CD14-positive monocyte (primary cell): ENCODE data around the gene CHML. TPM values are rescaled to one million over a fixed set of nuclear protein-coding genes. Genes with fewer than 3 reads are reported as not detected.

ENCODE experiments used
- DNase-seq, 3 donors: peaks; one replicate each; pipeline ENCODE4 v3.0.0-alpha.2; 2011 to 2022
- H2AFZ ChIP-seq: 2 replicates; pipeline ENCODE4 v1.6.0; 2012; ENCODE audit warnings: mild to moderate bottlenecking, low read depth, low read length, inconsistent platforms; ENCODE audit not compliant: insufficient read depth, poor library complexity, severe bottlenecking
- H3K27ac ChIP-seq, 2 donors: 1 replicate in 1 of 2; 2 replicates in 1 of 2; pipeline ENCODE4 v1.5.1; 2012 to 2013; ENCODE audit warnings: low read length in 2 of 2, control low read depth in 1 of 2, inconsistent platforms in 1 of 2, low read depth in 1 of 2, mild to moderate bottlenecking in 1 of 2
- H3K27me3 ChIP-seq, 2 donors: one replicate each; pipeline versions ENCODE4 v1.6.0 to v1.6.1; 2011 to 2013; ENCODE audit warnings: low read length in 2 of 2; ENCODE audit not compliant: control insufficient read depth in 2 of 2, insufficient read depth in 2 of 2
- H3K36me3 ChIP-seq, 2 donors: replicated peaks in 1 of 2; 1 replicate in 1 of 2; 2 replicates in 1 of 2; pipeline versions ENCODE4 v1.5.1 to v1.6.1; 2012 to 2013; ENCODE audit warnings: low read length in 2 of 2, control low read depth in 1 of 2, inconsistent platforms in 1 of 2, mild to moderate bottlenecking in 1 of 2; ENCODE audit not compliant: insufficient read depth in 2 of 2, control insufficient read depth in 1 of 2
- H3K4me1 ChIP-seq, 2 donors: 1 replicate in 1 of 2; 2 replicates in 1 of 2; pipeline versions ENCODE4 v1.5.1 to v1.6.1; 2012 to 2013; ENCODE audit warnings: low read length in 2 of 2, control low read depth in 1 of 2, inconsistent platforms in 1 of 2, mild to moderate bottlenecking in 1 of 2, moderate library complexity in 1 of 2; ENCODE audit not compliant: insufficient read depth in 2 of 2, control insufficient read depth in 1 of 2
- H3K4me2 ChIP-seq: replicated peaks from 2 replicates; pipeline ENCODE3; 2012; ENCODE audit warnings: low read length, moderate library complexity, mild to moderate bottlenecking; ENCODE audit not compliant: poor library complexity, severe bottlenecking; ENCODE audit errors: extremely low read depth
- H3K4me3 ChIP-seq, 3 experiments: fragments of 200-600 bp in 1 of 3; sonication (generic) in 1 of 3; replicated peaks in 1 of 3; 1 replicate in 2 of 3; 2 replicates in 1 of 3; pipeline ENCODE4 v1.5.1; 2011 to 2013; ENCODE audit warnings: low read length in 3 of 3, mild to moderate bottlenecking in 3 of 3, control low read depth in 2 of 3, low read depth in 2 of 3, inconsistent platforms in 1 of 3, moderate library complexity in 1 of 3
- H3K79me2 ChIP-seq: 2 replicates; pipeline ENCODE4 v1.6.0; 2012; ENCODE audit warnings: mild to moderate bottlenecking, control low read depth, inconsistent platforms, low read length, moderate library complexity; ENCODE audit not compliant: insufficient read depth
- H3K9ac ChIP-seq: 2 replicates; pipeline ENCODE4 v1.6.0; 2017; ENCODE audit warnings: low read length, mild to moderate bottlenecking; ENCODE audit not compliant: insufficient read depth, poor library complexity, severe bottlenecking
- H3K9me3 ChIP-seq, 2 donors: replicated peaks in 1 of 2; 1 replicate in 1 of 2; 2 replicates in 1 of 2; pipeline versions ENCODE4 v1.5.1 to v1.6.1; 2012 to 2013; ENCODE audit warnings: low read length in 2 of 2, control low read depth in 1 of 2; ENCODE audit not compliant: control insufficient read depth in 1 of 2, insufficient read depth in 1 of 2
- H4K20me1 ChIP-seq: 2 replicates; pipeline ENCODE4 v1.6.0; 2012; ENCODE audit warnings: mild to moderate bottlenecking, low read length, control low read depth, moderate library complexity; ENCODE audit not compliant: insufficient read depth
- H3K27ac Mint-ChIP-seq, 7 donors: one replicate each; pipeline ENCODE4 v1.8.0; 2020; ENCODE audit warnings: mild to moderate bottlenecking in 7 of 7, mixed read lengths in 7 of 7, moderate library complexity in 6 of 7, inconsistent platforms in 2 of 7
- H3K27me3 Mint-ChIP-seq, 3 donors: one replicate each; pipeline ENCODE4 v1.8.0; 2021 to 2022; ENCODE audit warnings: low read depth in 3 of 3, mild to moderate bottlenecking in 3 of 3, mixed read lengths in 3 of 3, moderate library complexity in 3 of 3, inconsistent platforms in 1 of 3
- H3K36me3 Mint-ChIP-seq, 2 donors: one replicate each; pipeline ENCODE4 v1.8.0; 2020; ENCODE audit warnings: mixed read lengths in 2 of 2, inconsistent platforms in 1 of 2, mild to moderate bottlenecking in 1 of 2
- H3K4me1 Mint-ChIP-seq: one replicate; pipeline ENCODE4 v1.8.0; 2020; ENCODE audit warnings: mild to moderate bottlenecking, mixed read lengths
- H3K4me3 Mint-ChIP-seq, 2 donors: one replicate each; pipeline ENCODE4 v1.8.0; 2020; ENCODE audit warnings: mild to moderate bottlenecking in 2 of 2, mixed read lengths in 2 of 2, moderate library complexity in 1 of 2
- H3K9me3 Mint-ChIP-seq, 7 donors: one replicate each; pipeline ENCODE4 v1.8.0; 2020 to 2022; ENCODE audit warnings: mixed read lengths in 7 of 7, mild to moderate bottlenecking in 6 of 7, moderate library complexity in 6 of 7, inconsistent platforms in 2 of 7
- CTCF ChIP-seq: fragments of 200-600 bp; IDR thresholded peaks from one replicate; pipeline ENCODE4 v1.8.0; 2022; ENCODE audit warnings: antibody characterized with exemption, mild to moderate bottlenecking
- WGBS: methylation state at CpG from one replicate; pipeline ENCODE4 v1.1.5; 2013; ENCODE audit warnings: missing lambda C conversion rate; ENCODE audit not compliant: insufficient coverage; 5-methylcytosine and 5-hydroxymethylcytosine counted together
- intact Hi-C, 2 donors: fragments of 100-400 bp; cut with micrococcal nuclease; formaldehyde crosslinking; loops; one replicate each; pipeline versions ENCODE4 v1.15.0 to v1.15.1; 2023
- polyA plus RNA-seq, 3 donors: library from polyadenylated mRNA; depleted of rRNA in 1 of 3; unstranded in 2 of 3; stranded (reverse) in 1 of 3; fragments of 300-500 nt in 2 of 3; fragments of >200 nt in 1 of 3; fragmentation: Illumina TruSeq in 2 of 3; gene quantifications; 1 replicate in 2 of 3; 2 replicates in 1 of 3; pipeline ENCODE4 v1.2.3, GENCODE V29; 2012 to 2021

CHML gene
- polyA plus RNA-seq, 3 donors, result 3.4 to 6.6 (median 3.4) TPM

GRCh38 chr1:241631674-241632073, 8.5 kb downstream of the CHML start:
- no peaks in the 10 kb centered on the region for H3K27me3 ChIP-seq
- no peak overlapping the region for H3K27ac ChIP-seq
- H3K79me2 ChIP-seq, result peaks cover 62% of the 10 kb centered on the region
- peak overlapping the region in 2 of 7 donors; percentile 10 to 21 for H3K27ac Mint-ChIP-seq
- no peaks in the 10 kb centered on the region for H4K20me1 ChIP-seq
- no peak overlapping the region for H3K4me2 ChIP-seq
- intact Hi-C loops, result loop anchor here in 1 of 2 donors (10.0 kb wide), 1 partner anchor 213 kb away; the partner anchor contains the start of gene EXO1
- no peak for TF ChIP-seq CTCF
- no peak for DNase-seq
- no peaks in the 10 kb centered on the region for H3K27me3 Mint-ChIP-seq
- no peak overlapping the region for H3K4me3 Mint-ChIP-seq
- WGBS, result 100% methylated on average over 1 of the region's 5 CpGs
- H3K4me1 ChIP-seq, result peaks cover 12 to 26% of the 10 kb centered on the region in 2 donors
- H2AFZ ChIP-seq, result no peak overlapping the region
- no peaks in the 10 kb centered on the region for H3K9me3 ChIP-seq
- H3K4me3 ChIP-seq, result no peak overlapping the region
- H3K9me3 Mint-ChIP-seq, result no peaks in the 10 kb centered on the region
- H3K36me3 ChIP-seq, result peaks cover 6 to 40% of the 10 kb centered on the region in 2 donors
- H3K4me1 Mint-ChIP-seq, result peaks cover 16% of the 10 kb centered on the region
- peaks cover 25 to 28% of the 10 kb centered on the region in 2 donors for H3K36me3 Mint-ChIP-seq
- no peak overlapping the region for H3K9ac ChIP-seq

- H3K27me3 Mint-ChIP-seq, result no peaks in the 10 kb centered on the region
- Histone ChIP-seq H3K4me2 (no peak overlapping the region), H2AFZ (no peak overlapping the region), H3K9ac (no peak overlapping the region), H3K36me3 (peaks cover 8 to 45% of the 10 kb centered on the region in 2 donors), H3K9me3 (no peaks in the 10 kb centered on the region), H3K79me2 (peaks cover 59% of the 10 kb centered on the region), H3K27ac (no peak overlapping the region), H3K4me3 (no peak overlapping the region), H3K4me1 (peaks cover 9 to 18% of the 10 kb centered on the region in 2 donors), H4K20me1 (no peaks in the 10 kb centered on the region), H3K27me3 (no peaks in the 10 kb centered on the region)
- TF ChIP-seq CTCF, result no peak
- peaks cover 28 to 32% of the 10 kb centered on the region in 2 donors for H3K36me3 Mint-ChIP-seq
- H3K27ac Mint-ChIP-seq, result no peak overlapping the region
- WGBS, result no CpG with 5 or more reads among the region's 2 CpGs
- H3K4me3 Mint-ChIP-seq, result no peak overlapping the region
- DNase-seq, result no peak
- intact Hi-C loops, result loop anchor here in 1 of 2 donors (10.0 kb wide), 1 partner anchor 214 kb away; the partner anchor contains the start of gene EXO1
- no peaks in the 10 kb centered on the region for H3K9me3 Mint-ChIP-seq
- H3K4me1 Mint-ChIP-seq, result peaks cover 12% of the 10 kb centered on the region
Observed at GRCh38 chr1:241630899-241631298, 9.3 kb downstream of the CHML start.
